ENCODE data around the gene PDAP1.

- TF ChIP-seq EZH2 (IDR thresholded peaks at IDR 0.05; ENCODE audit: insufficient read depth, poor library complexity, severe bottlenecking) = no peak
- no peak for TF ChIP-seq EZH2phosphoT487 (IDR thresholded peaks at IDR 0.05; ENCODE audit: insufficient read depth, low read depth)
These were observed 53.3 kb downstream of the PDAP1 start for GRCh38 chr7:99355098-99355497.

Measured in GM23248 (cell line).